PFSK-1 (cell line): ENCODE measurements around the gene OR4K5.

Experiments
- FOXP2 ChIP-seq: optimal IDR thresholded peaks from 2 replicates; pipeline ENCODE3; 2011; ENCODE audit warnings: borderline replicate concordance, control low read depth, inconsistent platforms; ENCODE audit not compliant: insufficient read depth; ENCODE audit errors: extremely low read length, extremely low read depth
- POLR2AphosphoS5 ChIP-seq: IDR thresholded peaks from 2 replicates; pipeline ENCODE4 v1.6.1; 2012; ENCODE audit warnings: low read depth, mild to moderate bottlenecking, control low read depth, low read length, moderate library complexity
- SIN3A ChIP-seq: IDR thresholded peaks from 2 replicates; pipeline ENCODE4 v1.6.1; 2012; ENCODE audit warnings: mild to moderate bottlenecking, low read length, moderate library complexity, borderline replicate concordance; ENCODE audit not compliant: insufficient read depth
- TAF1 ChIP-seq: IDR thresholded peaks from 2 replicates; pipeline ENCODE4 v1.6.1; 2012; ENCODE audit warnings: low read length, control low read depth, borderline replicate concordance; ENCODE audit not compliant: insufficient read depth
- TF ChIP-seq, protein P1 (sequence below), 2 experiments: IDR thresholded peaks; 2 replicates each; pipeline versions ENCODE4 v1.6.1 to v1.8.0; 2011 to 2012; ENCODE audit warnings: low read depth in 2 of 2, low read length in 2 of 2, control low read depth in 1 of 2, inconsistent platforms in 1 of 2, mild to moderate bottlenecking in 1 of 2, moderate library complexity in 1 of 2; ENCODE audit not compliant: insufficient read depth in 1 of 2

DNA sequence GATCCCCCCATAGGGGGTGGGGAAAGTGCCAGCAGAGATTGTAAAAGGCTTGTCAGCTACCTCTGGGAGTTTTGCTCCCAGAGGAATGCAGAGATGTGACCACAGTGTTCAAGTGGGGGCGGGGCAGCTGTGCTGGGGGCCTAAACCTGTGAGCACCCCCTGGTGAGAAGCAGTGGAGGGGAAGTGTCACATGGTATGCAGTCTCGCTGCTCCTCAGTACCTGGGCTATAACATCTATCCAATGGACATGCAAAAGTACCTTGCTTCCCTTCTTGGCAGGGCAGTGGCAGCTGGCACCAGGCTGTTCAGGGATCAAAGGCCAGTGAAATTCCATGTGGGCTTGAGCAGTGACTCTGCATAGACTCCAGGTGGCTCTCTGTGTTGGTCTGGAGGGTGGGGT, 25.1 kb upstream of the OR4K5 start:
- TF ChIP-seq POLR2AphosphoS5 (no peak), SIN3A (no peak), FOXP2 (no peak), TAF1 (no peak)
- TF ChIP-seq, protein P1, sequence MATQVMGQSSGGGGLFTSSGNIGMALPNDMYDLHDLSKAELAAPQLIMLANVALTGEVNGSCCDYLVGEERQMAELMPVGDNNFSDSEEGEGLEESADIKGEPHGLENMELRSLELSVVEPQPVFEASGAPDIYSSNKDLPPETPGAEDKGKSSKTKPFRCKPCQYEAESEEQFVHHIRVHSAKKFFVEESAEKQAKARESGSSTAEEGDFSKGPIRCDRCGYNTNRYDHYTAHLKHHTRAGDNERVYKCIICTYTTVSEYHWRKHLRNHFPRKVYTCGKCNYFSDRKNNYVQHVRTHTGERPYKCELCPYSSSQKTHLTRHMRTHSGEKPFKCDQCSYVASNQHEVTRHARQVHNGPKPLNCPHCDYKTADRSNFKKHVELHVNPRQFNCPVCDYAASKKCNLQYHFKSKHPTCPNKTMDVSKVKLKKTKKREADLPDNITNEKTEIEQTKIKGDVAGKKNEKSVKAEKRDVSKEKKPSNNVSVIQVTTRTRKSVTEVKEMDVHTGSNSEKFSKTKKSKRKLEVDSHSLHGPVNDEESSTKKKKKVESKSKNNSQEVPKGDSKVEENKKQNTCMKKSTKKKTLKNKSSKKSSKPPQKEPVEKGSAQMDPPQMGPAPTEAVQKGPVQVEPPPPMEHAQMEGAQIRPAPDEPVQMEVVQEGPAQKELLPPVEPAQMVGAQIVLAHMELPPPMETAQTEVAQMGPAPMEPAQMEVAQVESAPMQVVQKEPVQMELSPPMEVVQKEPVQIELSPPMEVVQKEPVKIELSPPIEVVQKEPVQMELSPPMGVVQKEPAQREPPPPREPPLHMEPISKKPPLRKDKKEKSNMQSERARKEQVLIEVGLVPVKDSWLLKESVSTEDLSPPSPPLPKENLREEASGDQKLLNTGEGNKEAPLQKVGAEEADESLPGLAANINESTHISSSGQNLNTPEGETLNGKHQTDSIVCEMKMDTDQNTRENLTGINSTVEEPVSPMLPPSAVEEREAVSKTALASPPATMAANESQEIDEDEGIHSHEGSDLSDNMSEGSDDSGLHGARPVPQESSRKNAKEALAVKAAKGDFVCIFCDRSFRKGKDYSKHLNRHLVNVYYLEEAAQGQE (IDR thresholded peaks at IDR 0.05; ENCODE audit: insufficient read depth in 1 of 2, low read depth in 2 of 2, low read length in 2 of 2) = no peak
